ENCODE measurements around the gene GLP2R.

- TF ChIP-seq EZH2phosphoT487 (IDR thresholded peaks at IDR 0.05; ENCODE audit: insufficient read depth, low read depth) = no peak
- no peak for TF ChIP-seq EZH2 (IDR thresholded peaks at IDR 0.05; ENCODE audit: insufficient read depth, poor library complexity, severe bottlenecking)
Measured at GRCh38 chr17:9912121-9913099, 86.7 kb downstream of the GLP2R start.

Data from GM23248 (cell line).